Measurements from ENCODE around the gene THUMPD2.

- TF ChIP-seq EZH2 (IDR thresholded peaks at IDR 0.05; ENCODE audit: insufficient read depth, poor library complexity, severe bottlenecking) (no peak), EZH2phosphoT487 (IDR thresholded peaks at IDR 0.05; ENCODE audit: insufficient read depth, low read depth) (no peak)
These were observed 59.7 kb downstream of the THUMPD2 start for GRCh38 chr2:39719317-39719716.
